Adrenal gland (tissue), 5 donors: ENCODE data around the gene CHN2.

Experiments
- POLR2A ChIP-seq, 2 donors: fragments of 450-650 bp; IDR thresholded peaks; one replicate each; pipeline ENCODE4 v1.6.1; 2017; ENCODE audit warnings: antibody characterized with exemption in 2 of 2, mild to moderate bottlenecking in 2 of 2, moderate library complexity in 1 of 2
- TF ChIP-seq, protein P1 (sequence below), 6 experiments: fragments of 450-650 bp in 4 of 6; fragments of 200-600 bp in 2 of 6; sonication (generic) in 1 of 6; IDR thresholded peaks; 1 replicate in 5 of 6; 2 replicates in 1 of 6; pipeline versions ENCODE4 v1.5.1 to v1.8.0; 2016 to 2021; ENCODE audit warnings: antibody characterized with exemption in 6 of 6, mild to moderate bottlenecking in 2 of 6, moderate library complexity in 1 of 6
- donor health status: DM: no; HTN: no; CAD: no.

DNA sequence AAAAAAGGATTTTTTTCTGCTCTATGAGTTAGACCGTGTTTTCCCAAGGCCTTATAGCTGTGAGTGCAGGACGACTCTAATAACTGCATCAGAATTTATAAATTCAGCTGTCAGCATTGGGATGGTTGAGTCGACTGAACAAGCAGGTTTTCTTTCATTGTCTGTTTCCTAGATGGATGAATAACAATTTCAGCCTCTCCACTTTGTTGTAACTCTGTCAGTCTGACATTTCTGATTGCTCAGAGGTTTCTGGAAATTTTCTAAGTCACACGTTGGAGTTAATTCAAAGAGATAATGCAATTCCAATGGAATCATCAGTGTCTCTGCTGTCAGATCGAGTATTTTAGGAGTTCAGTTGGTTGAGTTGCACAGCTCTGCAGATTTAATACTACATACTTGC, 159.2 kb downstream of the CHN2 start:
- TF ChIP-seq, protein P1, sequence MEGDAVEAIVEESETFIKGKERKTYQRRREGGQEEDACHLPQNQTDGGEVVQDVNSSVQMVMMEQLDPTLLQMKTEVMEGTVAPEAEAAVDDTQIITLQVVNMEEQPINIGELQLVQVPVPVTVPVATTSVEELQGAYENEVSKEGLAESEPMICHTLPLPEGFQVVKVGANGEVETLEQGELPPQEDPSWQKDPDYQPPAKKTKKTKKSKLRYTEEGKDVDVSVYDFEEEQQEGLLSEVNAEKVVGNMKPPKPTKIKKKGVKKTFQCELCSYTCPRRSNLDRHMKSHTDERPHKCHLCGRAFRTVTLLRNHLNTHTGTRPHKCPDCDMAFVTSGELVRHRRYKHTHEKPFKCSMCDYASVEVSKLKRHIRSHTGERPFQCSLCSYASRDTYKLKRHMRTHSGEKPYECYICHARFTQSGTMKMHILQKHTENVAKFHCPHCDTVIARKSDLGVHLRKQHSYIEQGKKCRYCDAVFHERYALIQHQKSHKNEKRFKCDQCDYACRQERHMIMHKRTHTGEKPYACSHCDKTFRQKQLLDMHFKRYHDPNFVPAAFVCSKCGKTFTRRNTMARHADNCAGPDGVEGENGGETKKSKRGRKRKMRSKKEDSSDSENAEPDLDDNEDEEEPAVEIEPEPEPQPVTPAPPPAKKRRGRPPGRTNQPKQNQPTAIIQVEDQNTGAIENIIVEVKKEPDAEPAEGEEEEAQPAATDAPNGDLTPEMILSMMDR (IDR thresholded peaks at IDR 0.05): no peak
- no peak for TF ChIP-seq POLR2A (IDR thresholded peaks at IDR 0.05)
